Measurements from ENCODE around the gene GPC4. TPM values are rescaled to one million over a fixed set of nuclear protein-coding genes. Genes with fewer than 3 reads are reported as not detected.

Gene GPC4
- total RNA-seq, 1 donor from 2014 or later, result 15.6 TPM

DNA sequence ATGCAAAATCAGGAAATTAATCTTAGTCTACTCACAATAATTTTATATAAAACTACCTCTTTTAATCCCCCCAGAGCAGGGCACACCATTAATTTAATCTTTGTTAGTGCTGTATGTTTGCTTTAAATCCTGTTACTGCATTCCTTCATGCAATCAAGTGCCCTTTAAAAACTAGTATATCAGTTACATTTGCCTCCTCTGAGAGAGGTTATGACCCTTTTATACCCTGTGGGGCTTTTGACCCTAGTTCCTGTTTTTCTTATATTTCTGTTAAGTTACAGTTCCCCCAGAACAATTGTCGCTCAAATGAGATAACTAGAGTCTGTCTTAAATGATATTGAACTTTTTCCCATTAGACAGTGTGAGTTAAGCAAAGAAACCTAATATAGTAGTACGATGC, 46.2 kb downstream of the GPC4 start:
- Mint-ChIP-seq H3K36me3 (ENCODE audit: low read depth, unreplicated experiment) (no peaks in the 10 kb centered on the region), H3K27me3 (ENCODE audit: unreplicated experiment) (no peaks in the 10 kb centered on the region), H3K4me1 (ENCODE audit: unreplicated experiment) (peaks cover under 1% of the 10 kb centered on the region), H3K9me3 (ENCODE audit: unreplicated experiment) (no peaks in the 10 kb centered on the region), H3K4me3 (ENCODE audit: unreplicated experiment) (no peak overlapping the region), H3K27ac (ENCODE audit: unreplicated experiment) (no peak overlapping the region)
- TF ChIP-seq, protein P1, sequence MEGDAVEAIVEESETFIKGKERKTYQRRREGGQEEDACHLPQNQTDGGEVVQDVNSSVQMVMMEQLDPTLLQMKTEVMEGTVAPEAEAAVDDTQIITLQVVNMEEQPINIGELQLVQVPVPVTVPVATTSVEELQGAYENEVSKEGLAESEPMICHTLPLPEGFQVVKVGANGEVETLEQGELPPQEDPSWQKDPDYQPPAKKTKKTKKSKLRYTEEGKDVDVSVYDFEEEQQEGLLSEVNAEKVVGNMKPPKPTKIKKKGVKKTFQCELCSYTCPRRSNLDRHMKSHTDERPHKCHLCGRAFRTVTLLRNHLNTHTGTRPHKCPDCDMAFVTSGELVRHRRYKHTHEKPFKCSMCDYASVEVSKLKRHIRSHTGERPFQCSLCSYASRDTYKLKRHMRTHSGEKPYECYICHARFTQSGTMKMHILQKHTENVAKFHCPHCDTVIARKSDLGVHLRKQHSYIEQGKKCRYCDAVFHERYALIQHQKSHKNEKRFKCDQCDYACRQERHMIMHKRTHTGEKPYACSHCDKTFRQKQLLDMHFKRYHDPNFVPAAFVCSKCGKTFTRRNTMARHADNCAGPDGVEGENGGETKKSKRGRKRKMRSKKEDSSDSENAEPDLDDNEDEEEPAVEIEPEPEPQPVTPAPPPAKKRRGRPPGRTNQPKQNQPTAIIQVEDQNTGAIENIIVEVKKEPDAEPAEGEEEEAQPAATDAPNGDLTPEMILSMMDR (IDR thresholded peaks at IDR 0.05; ENCODE audit: unreplicated experiment), result no peak
- DNase-seq (ENCODE audit: low spot score), result no peak

- no peak for DNase-seq (ENCODE audit: low spot score)
- no peaks in the 10 kb centered on the region for H3K36me3 Mint-ChIP-seq (ENCODE audit: low read depth, unreplicated experiment)
- H3K4me3 Mint-ChIP-seq (ENCODE audit: unreplicated experiment), result no peak overlapping the region
- H3K27me3 Mint-ChIP-seq (ENCODE audit: unreplicated experiment), result no peaks in the 10 kb centered on the region
- H3K4me1 Mint-ChIP-seq (ENCODE audit: unreplicated experiment), result no peaks in the 10 kb centered on the region
- TF ChIP-seq, protein P1 (IDR thresholded peaks at IDR 0.05; ENCODE audit: unreplicated experiment), result no peak
- no peak overlapping the region for H3K27ac Mint-ChIP-seq (ENCODE audit: unreplicated experiment)
- H3K9me3 Mint-ChIP-seq (ENCODE audit: unreplicated experiment), result no peaks in the 10 kb centered on the region
Observed at GRCh38 chrX:133366735-133367134, 48.6 kb downstream of the GPC4 start.

DNA sequence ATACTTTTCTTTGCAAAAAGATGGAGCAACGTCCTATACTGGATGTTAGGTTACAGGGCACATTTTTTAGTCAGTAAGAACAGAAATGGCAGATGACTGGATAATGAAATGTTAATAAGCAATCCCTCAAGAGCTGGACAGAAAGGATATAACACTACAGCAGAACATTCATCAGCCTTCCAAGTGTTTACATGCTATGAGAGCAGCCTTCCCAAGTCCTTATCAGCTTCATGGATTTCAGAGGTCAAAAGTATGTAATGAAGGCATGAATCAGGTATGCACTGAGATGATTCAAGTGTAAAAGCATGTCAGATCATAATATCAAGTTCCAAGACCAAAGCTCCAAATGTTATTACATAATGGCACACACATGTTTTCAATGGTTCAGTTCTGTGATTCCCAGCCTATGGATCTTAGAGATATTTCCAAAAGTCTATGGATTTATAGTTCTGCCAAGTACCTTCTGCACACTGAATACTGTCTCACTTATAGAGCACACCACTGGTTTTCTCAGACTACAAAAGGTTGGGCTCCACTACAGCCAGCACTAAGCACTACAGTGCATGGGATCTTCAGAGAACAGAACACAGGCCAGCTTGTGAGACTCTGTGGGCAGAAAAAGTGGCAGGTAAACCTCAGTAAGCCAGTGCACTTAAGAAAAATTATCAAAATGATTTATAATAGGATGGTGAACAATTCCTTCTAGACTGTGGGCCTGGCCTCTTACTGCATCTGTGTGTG, 49.2 kb downstream of the GPC4 start:
- Mint-ChIP-seq H3K9me3 (ENCODE audit: unreplicated experiment) (no peaks in the 10 kb centered on the region), H3K4me3 (ENCODE audit: unreplicated experiment) (no peak overlapping the region), H3K27ac (ENCODE audit: unreplicated experiment) (no peak overlapping the region), H3K36me3 (ENCODE audit: low read depth, unreplicated experiment) (no peaks in the 10 kb centered on the region), H3K27me3 (ENCODE audit: unreplicated experiment) (no peaks in the 10 kb centered on the region), H3K4me1 (ENCODE audit: unreplicated experiment) (no peaks in the 10 kb centered on the region)
- no peak for DNase-seq (ENCODE audit: low spot score)
- TF ChIP-seq, protein P1 (IDR thresholded peaks at IDR 0.05; ENCODE audit: unreplicated experiment), result no peak

GRCh38 chrX:133364865-133365264, 50.4 kb downstream of the GPC4 start:
- DNase-seq (ENCODE audit: low spot score), result no peak
- H3K27me3 Mint-ChIP-seq (ENCODE audit: unreplicated experiment), result no peaks in the 10 kb centered on the region
- no peaks in the 10 kb centered on the region for H3K9me3 Mint-ChIP-seq (ENCODE audit: unreplicated experiment)
- H3K4me1 Mint-ChIP-seq (ENCODE audit: unreplicated experiment), result no peaks in the 10 kb centered on the region
- no peak overlapping the region for H3K27ac Mint-ChIP-seq (ENCODE audit: unreplicated experiment)
- TF ChIP-seq, protein P1 (IDR thresholded peaks at IDR 0.05; ENCODE audit: unreplicated experiment), result no peak
- H3K36me3 Mint-ChIP-seq (ENCODE audit: low read depth, unreplicated experiment), result no peaks in the 10 kb centered on the region
- no peak overlapping the region for H3K4me3 Mint-ChIP-seq (ENCODE audit: unreplicated experiment)

DNA sequence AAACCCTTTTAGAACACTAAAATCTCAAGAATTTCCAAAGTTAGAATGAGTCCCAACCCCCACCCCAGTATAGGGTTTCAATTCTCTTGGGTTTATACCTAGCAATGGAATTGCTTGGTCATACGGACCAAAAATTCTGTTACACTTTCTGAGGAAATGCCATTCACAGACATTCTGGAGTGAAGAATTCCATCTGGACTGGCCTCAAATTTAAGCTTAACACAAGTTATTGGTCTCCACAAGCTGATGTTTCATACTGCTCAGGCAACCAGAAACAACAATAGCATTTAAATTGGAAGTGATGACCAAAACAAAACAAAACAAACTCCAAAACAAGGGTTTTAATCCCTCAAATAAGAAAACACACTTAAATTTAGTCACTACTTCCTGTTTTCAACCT, 51.1 kb downstream of the GPC4 start:
- peaks cover 5% of the 10 kb centered on the region for H3K4me1 Mint-ChIP-seq (ENCODE audit: unreplicated experiment)
- no peaks in the 10 kb centered on the region for H3K27me3 Mint-ChIP-seq (ENCODE audit: unreplicated experiment)
- no peak overlapping the region for H3K27ac Mint-ChIP-seq (ENCODE audit: unreplicated experiment)
- H3K36me3 Mint-ChIP-seq (ENCODE audit: low read depth, unreplicated experiment), result no peaks in the 10 kb centered on the region
- TF ChIP-seq, protein P1 (IDR thresholded peaks at IDR 0.05; ENCODE audit: unreplicated experiment), result no peak
- DNase-seq (ENCODE audit: low spot score), result no peak
- no peaks in the 10 kb centered on the region for H3K9me3 Mint-ChIP-seq (ENCODE audit: unreplicated experiment)
- no peak overlapping the region for H3K4me3 Mint-ChIP-seq (ENCODE audit: unreplicated experiment)

Data from endothelial cell (in vitro differentiated cells).